ENCODE measurements around the gene ZKSCAN4. TPM values are rescaled to one million over a fixed set of nuclear protein-coding genes. Genes with fewer than 3 reads are reported as not detected.

ZKSCAN4 gene
- total RNA-seq, 3 donors from 2014 or later (not counting 1 experiment from before 2014, with no cell fraction given), result 1.6 to 4.2 (median 2.9) TPM

DNA sequence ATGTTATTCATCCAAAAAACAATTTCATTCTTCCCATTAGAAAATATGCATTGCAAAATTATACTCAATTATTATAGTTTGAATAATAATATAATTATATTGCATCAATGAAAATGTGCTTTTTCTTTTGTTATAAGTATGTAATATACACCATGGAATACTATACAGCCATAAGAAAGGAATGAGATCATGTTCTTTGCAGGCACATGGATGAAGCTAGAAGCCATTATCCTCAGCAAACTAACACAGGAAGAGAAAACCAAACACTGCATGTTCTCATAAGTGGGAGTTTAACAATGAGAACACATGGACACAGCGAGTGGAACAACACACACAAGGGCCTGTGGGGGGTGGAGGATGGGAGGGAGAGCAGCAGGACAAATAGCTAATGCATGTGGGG, 5.0 kb upstream of the ZKSCAN4 start:
- Mint-ChIP-seq H3K4me1 (peaks cover 17% of the 10 kb centered on the region in 2 donors), H3K9me3 (peaks cover 3 to 10% of the 10 kb centered on the region in 2 donors), H3K27me3 (ENCODE audit: low read depth in 2 of 2) (peaks cover 20 to 46% of the 10 kb centered on the region in 2 donors), H3K27ac (no peak overlapping the region), H3K36me3 (peaks cover 17% of the 10 kb centered on the region), H3K4me3 (no peak overlapping the region)
- Histone ChIP-seq H3K27me3 (ENCODE audit: control insufficient read depth, insufficient read depth, low read length) (peaks cover 3% of the 10 kb centered on the region), H3K4me3 (ENCODE audit: low read length) (no peak overlapping the region), H3K9me3 (ENCODE audit: control insufficient read depth, insufficient read depth, low read length) (no peaks in the 10 kb centered on the region), H3K27ac (ENCODE audit: low read length) (no peak overlapping the region), H3K4me1 (ENCODE audit: control insufficient read depth, insufficient read depth, low read length) (peaks cover 15% of the 10 kb centered on the region), H3K36me3 (ENCODE audit: control insufficient read depth, insufficient read depth, low read length) (no peaks in the 10 kb centered on the region)
- ATAC-seq (no peak), DNase-seq (no peak)
- TF ChIP-seq, protein P1, sequence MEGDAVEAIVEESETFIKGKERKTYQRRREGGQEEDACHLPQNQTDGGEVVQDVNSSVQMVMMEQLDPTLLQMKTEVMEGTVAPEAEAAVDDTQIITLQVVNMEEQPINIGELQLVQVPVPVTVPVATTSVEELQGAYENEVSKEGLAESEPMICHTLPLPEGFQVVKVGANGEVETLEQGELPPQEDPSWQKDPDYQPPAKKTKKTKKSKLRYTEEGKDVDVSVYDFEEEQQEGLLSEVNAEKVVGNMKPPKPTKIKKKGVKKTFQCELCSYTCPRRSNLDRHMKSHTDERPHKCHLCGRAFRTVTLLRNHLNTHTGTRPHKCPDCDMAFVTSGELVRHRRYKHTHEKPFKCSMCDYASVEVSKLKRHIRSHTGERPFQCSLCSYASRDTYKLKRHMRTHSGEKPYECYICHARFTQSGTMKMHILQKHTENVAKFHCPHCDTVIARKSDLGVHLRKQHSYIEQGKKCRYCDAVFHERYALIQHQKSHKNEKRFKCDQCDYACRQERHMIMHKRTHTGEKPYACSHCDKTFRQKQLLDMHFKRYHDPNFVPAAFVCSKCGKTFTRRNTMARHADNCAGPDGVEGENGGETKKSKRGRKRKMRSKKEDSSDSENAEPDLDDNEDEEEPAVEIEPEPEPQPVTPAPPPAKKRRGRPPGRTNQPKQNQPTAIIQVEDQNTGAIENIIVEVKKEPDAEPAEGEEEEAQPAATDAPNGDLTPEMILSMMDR (IDR thresholded peaks at IDR 0.05), result no peak
- no CpG with 5 or more reads among the region's 1 CpG for WGBS (ENCODE audit: insufficient coverage)
- intact Hi-C loops (cut with micrococcal nuclease), result no loop called here

DNA sequence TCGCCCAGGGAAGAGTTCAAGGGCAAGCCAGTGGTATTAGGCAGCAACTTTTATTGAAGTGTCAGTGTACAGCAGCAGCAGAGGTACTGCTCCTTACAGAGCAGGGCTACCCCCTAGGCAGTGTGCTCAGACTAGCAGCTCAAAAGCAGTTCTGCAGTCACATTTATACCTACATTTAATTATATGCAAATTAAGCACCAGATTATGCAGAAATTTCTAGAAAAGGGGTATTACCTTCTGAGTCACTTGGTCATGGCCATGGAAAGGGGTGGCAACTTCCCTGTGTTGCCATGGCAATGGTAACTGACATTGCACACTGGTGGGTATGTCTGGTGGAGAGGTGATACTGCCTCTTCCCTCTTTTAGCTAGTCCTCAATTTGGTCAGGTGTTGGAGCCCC, 2.1 kb upstream of the ZKSCAN4 start:
- ATAC-seq (no peak), DNase-seq (no peak)
- 93% methylated on average over 1 of the region's 1 CpG for WGBS (ENCODE audit: insufficient coverage)
- Mint-ChIP-seq H3K4me1 (peaks cover 30 to 32% of the 10 kb centered on the region in 2 donors), H3K27me3 (ENCODE audit: low read depth in 2 of 2) (peaks cover 10 to 20% of the 10 kb centered on the region in 2 donors), H3K27ac (no peak overlapping the region), H3K4me3 (no peak overlapping the region), H3K36me3 (no peaks in the 10 kb centered on the region), H3K9me3 (peaks cover 3 to 7% of the 10 kb centered on the region in 2 donors)
- Histone ChIP-seq H3K9me3 (ENCODE audit: control insufficient read depth, insufficient read depth, low read length) (no peaks in the 10 kb centered on the region), H3K36me3 (ENCODE audit: control insufficient read depth, insufficient read depth, low read length) (peaks cover 2% of the 10 kb centered on the region), H3K4me1 (ENCODE audit: control insufficient read depth, insufficient read depth, low read length) (peaks cover 14% of the 10 kb centered on the region), H3K27me3 (ENCODE audit: control insufficient read depth, insufficient read depth, low read length) (peaks cover 3% of the 10 kb centered on the region), H3K4me3 (ENCODE audit: low read length) (no peak overlapping the region), H3K27ac (ENCODE audit: low read length) (no peak overlapping the region)
- intact Hi-C loops (cut with micrococcal nuclease), result loop anchor here (5.0 kb wide), 3 partner anchors 83 to 132 kb away; partner anchors contain the start of genes ZKSCAN8, ZSCAN16 and ZSCAN31
- TF ChIP-seq, protein P1 (IDR thresholded peaks at IDR 0.05), result no peak

DNA sequence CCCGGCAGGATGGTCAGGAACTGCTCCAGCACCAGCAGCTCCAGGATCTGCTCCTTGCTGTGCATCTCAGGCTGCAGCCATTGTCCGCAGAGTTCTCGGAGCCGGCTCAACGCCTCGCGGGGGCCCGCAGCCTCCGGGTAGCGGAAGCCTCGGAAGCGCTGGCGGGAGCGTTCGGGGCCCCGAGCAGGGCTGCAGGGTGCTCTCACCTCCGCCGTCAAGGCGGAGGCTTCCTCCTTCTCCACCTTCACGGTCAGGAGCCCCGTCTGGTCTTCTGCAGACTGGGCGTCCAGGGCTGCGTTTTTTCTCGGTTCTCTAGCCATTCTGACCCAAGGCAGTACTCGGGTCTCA, 434 bp downstream of the ZKSCAN4 start:
- peak overlapping the region; percentile 39 for H3K27ac ChIP-seq (ENCODE audit: low read length)
- peak overlapping the region; percentile 68 to 88 for H3K27ac Mint-ChIP-seq
- H3K36me3 ChIP-seq (ENCODE audit: control insufficient read depth, insufficient read depth, low read length), result peaks cover 21% of the 10 kb centered on the region
- peaks cover under 1% of the 10 kb centered on the region for H3K27me3 ChIP-seq (ENCODE audit: control insufficient read depth, insufficient read depth, low read length)
- H3K4me1 Mint-ChIP-seq, result peaks cover 31 to 41% of the 10 kb centered on the region in 2 donors
- peak; percentile 70 to 74 (median 71) for ATAC-seq
- peaks cover 12% of the 10 kb centered on the region for H3K4me1 ChIP-seq (ENCODE audit: control insufficient read depth, insufficient read depth, low read length)
- peaks cover 18% of the 10 kb centered on the region for H3K36me3 Mint-ChIP-seq
- H3K4me3 Mint-ChIP-seq, result peak overlapping the region; percentile 98
- no peaks in the 10 kb centered on the region for H3K9me3 ChIP-seq (ENCODE audit: control insufficient read depth, insufficient read depth, low read length)
- H3K4me3 ChIP-seq (ENCODE audit: low read length), result peak overlapping the region; percentile 81
- TF ChIP-seq, protein P1 (IDR thresholded peaks at IDR 0.05), result no peak
- peak; percentile 24 to 61 for DNase-seq
- intact Hi-C loops (cut with micrococcal nuclease), result loop anchor here (1.0 to 5.0 kb wide), 5 partner anchors 16 to 148 kb away; partner anchors contain the start of genes ZKSCAN8, ZSCAN12, ZSCAN16 and ZSCAN26
- under 1% methylated on average over 25 of the region's 25 CpGs for WGBS (ENCODE audit: insufficient coverage)
- peaks cover 3 to 8% of the 10 kb centered on the region in 2 donors for H3K27me3 Mint-ChIP-seq (ENCODE audit: low read depth in 2 of 2)
- peaks cover 0 to 3% of the 10 kb centered on the region in 2 donors for H3K9me3 Mint-ChIP-seq

DNA sequence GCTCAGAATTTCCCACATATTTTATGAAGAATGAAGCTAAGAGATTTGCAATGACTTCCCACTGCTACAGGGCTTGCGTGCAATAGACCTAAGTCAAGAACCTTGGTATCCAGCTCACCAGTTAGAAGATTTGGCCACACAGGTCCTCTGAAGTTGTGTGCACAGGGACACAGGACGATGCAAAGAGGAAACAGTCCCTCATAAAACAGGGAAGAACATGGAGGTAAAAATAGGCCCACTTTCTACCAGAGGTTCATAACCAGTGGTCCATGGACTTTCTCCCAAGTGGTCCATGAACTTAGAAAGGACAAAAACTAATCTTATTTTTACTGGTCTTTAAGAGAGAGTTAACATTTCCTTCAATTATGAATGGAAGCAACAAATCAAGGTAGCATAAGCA, 1.3 kb downstream of the ZKSCAN4 start:
- Histone ChIP-seq H3K27ac (ENCODE audit: low read length) (no peak overlapping the region), H3K27me3 (ENCODE audit: control insufficient read depth, insufficient read depth, low read length) (no peaks in the 10 kb centered on the region), H3K36me3 (ENCODE audit: control insufficient read depth, insufficient read depth, low read length) (peaks cover 26% of the 10 kb centered on the region), H3K4me1 (ENCODE audit: control insufficient read depth, insufficient read depth, low read length) (peaks cover 12% of the 10 kb centered on the region), H3K9me3 (ENCODE audit: control insufficient read depth, insufficient read depth, low read length) (no peaks in the 10 kb centered on the region), H3K4me3 (ENCODE audit: low read length) (no peak overlapping the region)
- H3K27ac Mint-ChIP-seq, result no peak overlapping the region
- H3K4me1 Mint-ChIP-seq, result peaks cover 34 to 46% of the 10 kb centered on the region in 2 donors
- DNase-seq (no peak), ATAC-seq (no peak)
- peaks cover 25% of the 10 kb centered on the region for H3K36me3 Mint-ChIP-seq
- H3K9me3 Mint-ChIP-seq, result peaks cover 0 to 3% of the 10 kb centered on the region in 2 donors
- peak overlapping the region; percentile 76 for H3K4me3 Mint-ChIP-seq
- WGBS (ENCODE audit: insufficient coverage), result 78% methylated on average over 2 of the region's 2 CpGs
- intact Hi-C loops (cut with micrococcal nuclease), result loop anchor here (5.0 kb wide), 3 partner anchors 87 to 128 kb away; partner anchors contain the start of genes ZKSCAN8, ZSCAN16 and ZSCAN31
- peaks cover 0 to 4% of the 10 kb centered on the region in 2 donors for H3K27me3 Mint-ChIP-seq (ENCODE audit: low read depth in 2 of 2)
- TF ChIP-seq, protein P1 (IDR thresholded peaks at IDR 0.05), result no peak

All from natural killer cell (primary cell).